HL-60 (cell line): ENCODE results near the gene DDTL.

Experiments
- CTCF ChIP-seq: IDR thresholded peaks from one replicate; pipeline ENCODE4 v1.5.1; 2011; ENCODE audit warnings: low read length, control low read depth, inconsistent platforms; ENCODE audit not compliant: insufficient read depth
- POLR2AphosphoS5 ChIP-seq: IDR thresholded peaks from 2 replicates; pipeline ENCODE4 v1.6.1; 2012; ENCODE audit warnings: low read depth

GRCh38 chr22:23970816-23971486 is 4.3 kb downstream of the DDTL start:
- TF ChIP-seq POLR2AphosphoS5 (peak; percentile 56), CTCF (no peak)
